ENCODE results near the gene KIAA0319L.

DNA sequence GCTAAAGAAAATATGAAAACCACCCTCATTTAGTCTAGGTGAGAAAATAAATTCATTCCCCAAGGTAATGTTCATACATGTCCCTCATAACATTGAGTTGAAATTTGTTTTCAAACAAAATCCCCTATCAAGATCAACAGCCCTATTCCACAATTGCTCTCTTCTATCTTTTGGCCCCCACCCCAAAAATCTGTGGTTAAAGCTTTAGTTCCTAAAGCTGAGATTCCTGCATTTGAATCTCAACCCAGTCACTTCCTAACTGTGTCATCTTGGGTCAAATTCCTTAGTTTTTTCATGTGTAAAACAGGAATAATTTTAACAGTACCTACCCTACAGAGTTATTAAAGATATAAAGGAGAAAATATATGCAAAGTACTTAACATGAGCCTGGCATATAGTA, 22.0 kb downstream of the KIAA0319L start:
- TF ChIP-seq ZBTB43 (CRISPR knock-in tag; IDR thresholded peaks at IDR 0.05) = no peak
- TF ChIP-seq NR2C2 (CRISPR knock-in tag; IDR thresholded peaks at IDR 0.05) = no peak
- TF ChIP-seq, protein P1, sequence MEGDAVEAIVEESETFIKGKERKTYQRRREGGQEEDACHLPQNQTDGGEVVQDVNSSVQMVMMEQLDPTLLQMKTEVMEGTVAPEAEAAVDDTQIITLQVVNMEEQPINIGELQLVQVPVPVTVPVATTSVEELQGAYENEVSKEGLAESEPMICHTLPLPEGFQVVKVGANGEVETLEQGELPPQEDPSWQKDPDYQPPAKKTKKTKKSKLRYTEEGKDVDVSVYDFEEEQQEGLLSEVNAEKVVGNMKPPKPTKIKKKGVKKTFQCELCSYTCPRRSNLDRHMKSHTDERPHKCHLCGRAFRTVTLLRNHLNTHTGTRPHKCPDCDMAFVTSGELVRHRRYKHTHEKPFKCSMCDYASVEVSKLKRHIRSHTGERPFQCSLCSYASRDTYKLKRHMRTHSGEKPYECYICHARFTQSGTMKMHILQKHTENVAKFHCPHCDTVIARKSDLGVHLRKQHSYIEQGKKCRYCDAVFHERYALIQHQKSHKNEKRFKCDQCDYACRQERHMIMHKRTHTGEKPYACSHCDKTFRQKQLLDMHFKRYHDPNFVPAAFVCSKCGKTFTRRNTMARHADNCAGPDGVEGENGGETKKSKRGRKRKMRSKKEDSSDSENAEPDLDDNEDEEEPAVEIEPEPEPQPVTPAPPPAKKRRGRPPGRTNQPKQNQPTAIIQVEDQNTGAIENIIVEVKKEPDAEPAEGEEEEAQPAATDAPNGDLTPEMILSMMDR (IDR thresholded peaks at IDR 0.05) = no peak
- TF ChIP-seq, protein P2, sequence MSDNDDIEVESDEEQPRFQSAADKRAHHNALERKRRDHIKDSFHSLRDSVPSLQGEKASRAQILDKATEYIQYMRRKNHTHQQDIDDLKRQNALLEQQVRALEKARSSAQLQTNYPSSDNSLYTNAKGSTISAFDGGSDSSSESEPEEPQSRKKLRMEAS (CRISPR knock-in tag; IDR thresholded peaks at IDR 0.05) = no peak
- TF ChIP-seq, protein P3, sequence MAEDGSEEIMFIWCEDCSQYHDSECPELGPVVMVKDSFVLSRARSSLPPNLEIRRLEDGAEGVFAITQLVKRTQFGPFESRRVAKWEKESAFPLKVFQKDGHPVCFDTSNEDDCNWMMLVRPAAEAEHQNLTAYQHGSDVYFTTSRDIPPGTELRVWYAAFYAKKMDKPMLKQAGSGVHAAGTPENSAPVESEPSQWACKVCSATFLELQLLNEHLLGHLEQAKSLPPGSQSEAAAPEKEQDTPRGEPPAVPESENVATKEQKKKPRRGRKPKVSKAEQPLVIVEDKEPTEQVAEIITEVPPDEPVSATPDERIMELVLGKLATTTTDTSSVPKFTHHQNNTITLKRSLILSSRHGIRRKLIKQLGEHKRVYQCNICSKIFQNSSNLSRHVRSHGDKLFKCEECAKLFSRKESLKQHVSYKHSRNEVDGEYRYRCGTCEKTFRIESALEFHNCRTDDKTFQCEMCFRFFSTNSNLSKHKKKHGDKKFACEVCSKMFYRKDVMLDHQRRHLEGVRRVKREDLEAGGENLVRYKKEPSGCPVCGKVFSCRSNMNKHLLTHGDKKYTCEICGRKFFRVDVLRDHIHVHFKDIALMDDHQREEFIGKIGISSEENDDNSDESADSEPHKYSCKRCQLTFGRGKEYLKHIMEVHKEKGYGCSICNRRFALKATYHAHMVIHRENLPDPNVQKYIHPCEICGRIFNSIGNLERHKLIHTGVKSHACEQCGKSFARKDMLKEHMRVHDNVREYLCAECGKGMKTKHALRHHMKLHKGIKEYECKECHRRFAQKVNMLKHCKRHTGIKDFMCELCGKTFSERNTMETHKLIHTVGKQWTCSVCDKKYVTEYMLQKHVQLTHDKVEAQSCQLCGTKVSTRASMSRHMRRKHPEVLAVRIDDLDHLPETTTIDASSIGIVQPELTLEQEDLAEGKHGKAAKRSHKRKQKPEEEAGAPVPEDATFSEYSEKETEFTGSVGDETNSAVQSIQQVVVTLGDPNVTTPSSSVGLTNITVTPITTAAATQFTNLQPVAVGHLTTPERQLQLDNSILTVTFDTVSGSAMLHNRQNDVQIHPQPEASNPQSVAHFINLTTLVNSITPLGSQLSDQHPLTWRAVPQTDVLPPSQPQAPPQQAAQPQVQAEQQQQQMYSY (CRISPR knock-in tag; IDR thresholded peaks at IDR 0.05) = no peak
- no peak for TF ChIP-seq CREB1 (CRISPR knock-in tag; IDR thresholded peaks at IDR 0.05)
- no peak for TF ChIP-seq NR1H2 (CRISPR knock-in tag; IDR thresholded peaks at IDR 0.05)
- TF ChIP-seq CREM (CRISPR knock-in tag; IDR thresholded peaks at IDR 0.05) = no peak
- no peak for TF ChIP-seq ESRRA (CRISPR knock-in tag; IDR thresholded peaks at IDR 0.05; ENCODE audit: borderline replicate concordance)
- TF ChIP-seq FOXP4 (CRISPR knock-in tag; IDR thresholded peaks at IDR 0.05) = no peak
- TF ChIP-seq, protein P4, sequence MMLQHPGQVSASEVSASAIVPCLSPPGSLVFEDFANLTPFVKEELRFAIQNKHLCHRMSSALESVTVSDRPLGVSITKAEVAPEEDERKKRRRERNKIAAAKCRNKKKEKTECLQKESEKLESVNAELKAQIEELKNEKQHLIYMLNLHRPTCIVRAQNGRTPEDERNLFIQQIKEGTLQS (CRISPR knock-in tag; conservative IDR thresholded peaks at IDR 0.05) = no peak
- no peak for TF ChIP-seq IRF2 (CRISPR knock-in tag; IDR thresholded peaks at IDR 0.05; ENCODE audit: borderline replicate concordance, low read depth)
- TF ChIP-seq ZNF232 (CRISPR knock-in tag; IDR thresholded peaks at IDR 0.05) = no peak
- no peak for TF ChIP-seq ATF2 (CRISPR knock-in tag; IDR thresholded peaks at IDR 0.05; ENCODE audit: borderline replicate concordance, low read depth)
